Measurements from ENCODE around the gene EPHA3. TPM values are rescaled to one million over a fixed set of nuclear protein-coding genes. Genes with fewer than 3 reads are reported as not detected.

Gene EPHA3
- total RNA-seq, 2 experiments from 2014 or later = not detected

- Mint-ChIP-seq H3K4me3 (no peak overlapping the region), H3K27ac (no peak overlapping the region), H3K4me1 (ENCODE audit: low read depth) (no peaks in the 10 kb centered on the region), H3K9me3 (no peaks in the 10 kb centered on the region), H3K27me3 (no peaks in the 10 kb centered on the region), H3K36me3 (ENCODE audit: low read depth) (no peaks in the 10 kb centered on the region)
- POLR2A ChIA-PET = no interaction called here
- Histone ChIP-seq H3K4me1 (ENCODE audit: insufficient read depth, low read length) (no peaks in the 10 kb centered on the region), H3K36me3 (ENCODE audit: insufficient read depth, low read length) (no peaks in the 10 kb centered on the region), H3K4me3 (ENCODE audit: low read length) (no peak overlapping the region), H3K9me3 (ENCODE audit: control insufficient read depth in 1 of 2, insufficient read depth in 1 of 2, low read length in 2 of 2) (peaks cover 0 to 11% of the 10 kb centered on the region in 2 experiments), H3K27me3 (ENCODE audit: control insufficient read depth in 1 of 2, insufficient read depth in 2 of 2, low read length in 2 of 2) (no peaks in the 10 kb centered on the region), H3K27ac (ENCODE audit: low read depth in 1 of 2, low read length in 2 of 2) (no peak overlapping the region)
- DNase-seq = no peak
- intact Hi-C loops (cut with DNase I, micrococcal nuclease) = no loop called here
- TF ChIP-seq CTCF (IDR thresholded peaks at IDR 0.05) = no peak
- ATAC-seq (ENCODE audit: poor library complexity) = no peak
- CTCF ChIA-PET = no interaction called here
Measured at GRCh38 chr3:89198591-89198990, 91.2 kb downstream of the EPHA3 start.

- POLR2A ChIA-PET = no interaction called here
- Histone ChIP-seq H3K36me3 (ENCODE audit: insufficient read depth, low read length) (no peaks in the 10 kb centered on the region), H3K9me3 (ENCODE audit: control insufficient read depth in 1 of 2, insufficient read depth in 1 of 2, low read length in 2 of 2) (peaks cover 0 to 3% of the 10 kb centered on the region in 2 experiments), H3K27ac (ENCODE audit: low read depth in 1 of 2, low read length in 2 of 2) (no peak overlapping the region), H3K4me3 (ENCODE audit: low read length) (no peak overlapping the region), H3K27me3 (ENCODE audit: control insufficient read depth in 1 of 2, insufficient read depth in 2 of 2, low read length in 2 of 2) (no peaks in the 10 kb centered on the region), H3K4me1 (ENCODE audit: insufficient read depth, low read length) (no peaks in the 10 kb centered on the region)
- ATAC-seq (ENCODE audit: poor library complexity) = no peak
- Mint-ChIP-seq H3K27ac (no peak overlapping the region), H3K9me3 (peaks cover 6% of the 10 kb centered on the region), H3K4me1 (ENCODE audit: low read depth) (no peaks in the 10 kb centered on the region), H3K36me3 (ENCODE audit: low read depth) (no peaks in the 10 kb centered on the region), H3K27me3 (no peaks in the 10 kb centered on the region), H3K4me3 (no peak overlapping the region)
- no peak for DNase-seq
- TF ChIP-seq CTCF (IDR thresholded peaks at IDR 0.05) = no peak
- CTCF ChIA-PET = no interaction called here
- intact Hi-C loops (cut with DNase I, micrococcal nuclease) = no loop called here
Measured at GRCh38 chr3:89212619-89213018, 105.2 kb downstream of the EPHA3 start.

GRCh38 chr3:89216016-89216739, 108.8 kb downstream of the EPHA3 start:
- intact Hi-C loops (cut with DNase I, micrococcal nuclease) = no loop called here
- CTCF ChIA-PET = no interaction called here
- H3K4me3 ChIP-seq (ENCODE audit: low read length) = no peak overlapping the region
- peaks cover 0 to 8% of the 10 kb centered on the region in 2 experiments for H3K9me3 ChIP-seq (ENCODE audit: control insufficient read depth in 1 of 2, insufficient read depth in 1 of 2, low read length in 2 of 2)
- H3K27ac ChIP-seq (ENCODE audit: low read depth in 1 of 2, low read length in 2 of 2) = no peak overlapping the region
- no peaks in the 10 kb centered on the region for H3K27me3 Mint-ChIP-seq
- no peaks in the 10 kb centered on the region for H3K36me3 Mint-ChIP-seq (ENCODE audit: low read depth)
- H3K9me3 Mint-ChIP-seq = peaks cover 4% of the 10 kb centered on the region
- POLR2A ChIA-PET = no interaction called here
- H3K36me3 ChIP-seq (ENCODE audit: insufficient read depth, low read length) = no peaks in the 10 kb centered on the region
- ATAC-seq (ENCODE audit: poor library complexity) = no peak
- no peaks in the 10 kb centered on the region for H3K4me1 Mint-ChIP-seq (ENCODE audit: low read depth)
- no peaks in the 10 kb centered on the region for H3K27me3 ChIP-seq (ENCODE audit: control insufficient read depth in 1 of 2, insufficient read depth in 2 of 2, low read length in 2 of 2)
- no peak overlapping the region for H3K4me3 Mint-ChIP-seq
- TF ChIP-seq CTCF (IDR thresholded peaks at IDR 0.05) = no peak
- H3K4me1 ChIP-seq (ENCODE audit: insufficient read depth, low read length) = no peaks in the 10 kb centered on the region
- DNase-seq = no peak
- no peak overlapping the region for H3K27ac Mint-ChIP-seq

Data from CD4-positive, alpha-beta T cell (primary cell).